ENCODE results near the gene GCDH.

The GCDH gene

DNA sequence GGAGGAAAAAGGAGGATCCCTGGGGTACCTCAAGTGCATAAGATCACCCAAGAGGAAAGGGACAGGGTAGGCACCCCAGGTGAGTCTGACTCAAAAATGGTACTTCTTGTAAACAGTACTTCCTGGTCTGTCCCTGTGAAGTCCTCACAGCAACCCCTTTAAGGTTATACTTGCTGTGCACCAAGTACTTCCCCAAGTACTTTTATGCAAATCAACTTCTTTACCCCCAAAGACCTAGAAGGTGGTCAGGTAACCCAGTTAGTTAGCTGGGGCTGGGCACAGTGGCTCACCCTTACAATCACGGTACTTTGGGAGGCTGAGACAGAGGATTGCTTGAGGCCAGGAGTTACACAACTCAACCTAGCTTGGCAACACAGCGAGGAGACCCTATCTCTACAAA lies 49.9 kb downstream of the GCDH start:
- DNase-seq (ENCODE audit: low spot score), result no peak

- no peak for DNase-seq (ENCODE audit: low spot score)
These were observed 52.6 kb downstream of the GCDH start for GRCh38 chr19:12943437-12944044.

DNA sequence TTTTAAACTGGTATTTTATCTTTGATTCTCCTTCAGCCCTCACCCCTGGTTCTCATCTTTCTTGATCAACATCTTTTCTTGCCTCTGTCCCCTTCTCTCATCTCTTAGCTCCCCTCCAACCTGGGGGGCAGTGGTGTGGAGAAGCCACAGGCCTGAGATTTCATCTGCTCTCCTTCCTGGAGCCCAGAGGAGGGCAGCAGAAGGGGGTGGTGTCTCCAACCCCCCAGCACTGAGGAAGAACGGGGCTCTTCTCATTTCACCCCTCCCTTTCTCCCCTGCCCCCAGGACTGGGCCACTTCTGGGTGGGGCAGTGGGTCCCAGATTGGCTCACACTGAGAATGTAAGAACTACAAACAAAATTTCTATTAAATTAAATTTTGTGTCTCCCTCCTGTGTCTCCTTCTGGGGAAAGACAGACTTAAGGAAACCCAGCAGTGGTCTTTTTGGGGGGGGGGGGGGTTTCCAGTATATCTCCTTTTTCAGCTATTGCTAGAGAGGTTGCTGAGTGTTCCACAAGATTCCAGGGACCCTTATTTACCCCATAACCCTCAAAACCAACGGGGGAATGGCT lies 53.2 kb downstream of the GCDH start:
- DNase-seq (ENCODE audit: low spot score), result no peak

DNA sequence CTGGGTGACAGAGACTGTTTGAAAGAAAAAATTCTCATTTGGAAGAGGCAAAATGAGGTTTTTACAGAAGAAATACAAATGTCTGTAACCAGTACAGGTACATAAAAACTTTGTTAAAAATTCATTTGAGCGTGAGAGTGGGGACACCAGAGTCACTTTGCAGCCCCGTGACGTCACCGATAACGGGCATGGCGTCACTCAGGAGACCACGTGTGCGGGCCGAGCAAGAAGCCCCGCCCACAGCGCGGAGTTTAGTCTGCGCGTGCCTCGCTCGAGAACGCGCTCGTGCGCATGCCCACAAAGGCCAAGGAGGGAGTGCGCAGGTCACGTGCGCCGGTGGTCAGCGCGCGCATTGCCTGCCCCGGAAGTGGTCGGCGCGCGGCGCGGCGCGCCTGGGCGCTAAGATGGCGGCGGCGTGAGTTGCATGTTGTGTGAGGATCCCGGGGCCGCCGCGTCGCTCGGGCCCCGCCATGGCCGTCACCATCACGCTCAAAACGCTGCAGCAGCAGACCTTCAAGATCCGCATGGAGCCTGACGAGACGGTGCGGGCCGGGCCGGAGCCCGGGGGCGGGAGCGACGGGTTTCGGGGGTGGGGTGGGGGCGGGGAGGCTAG lies 54.6 kb downstream of the GCDH start, which contains the start of gene RAD23A:
Gene RAD23A (plus strand): TSS at position 384 of the 613 bp plus-strand sequence. CDS start 87 bp downstream, at position 471.
- DNase-seq (ENCODE audit: low spot score), result peak; percentile 100

GRCh38 chr19:12946092-12946721 lies 55.2 kb downstream of the GCDH start:
- DNase-seq (ENCODE audit: low spot score), result peak; percentile 82

DNA sequence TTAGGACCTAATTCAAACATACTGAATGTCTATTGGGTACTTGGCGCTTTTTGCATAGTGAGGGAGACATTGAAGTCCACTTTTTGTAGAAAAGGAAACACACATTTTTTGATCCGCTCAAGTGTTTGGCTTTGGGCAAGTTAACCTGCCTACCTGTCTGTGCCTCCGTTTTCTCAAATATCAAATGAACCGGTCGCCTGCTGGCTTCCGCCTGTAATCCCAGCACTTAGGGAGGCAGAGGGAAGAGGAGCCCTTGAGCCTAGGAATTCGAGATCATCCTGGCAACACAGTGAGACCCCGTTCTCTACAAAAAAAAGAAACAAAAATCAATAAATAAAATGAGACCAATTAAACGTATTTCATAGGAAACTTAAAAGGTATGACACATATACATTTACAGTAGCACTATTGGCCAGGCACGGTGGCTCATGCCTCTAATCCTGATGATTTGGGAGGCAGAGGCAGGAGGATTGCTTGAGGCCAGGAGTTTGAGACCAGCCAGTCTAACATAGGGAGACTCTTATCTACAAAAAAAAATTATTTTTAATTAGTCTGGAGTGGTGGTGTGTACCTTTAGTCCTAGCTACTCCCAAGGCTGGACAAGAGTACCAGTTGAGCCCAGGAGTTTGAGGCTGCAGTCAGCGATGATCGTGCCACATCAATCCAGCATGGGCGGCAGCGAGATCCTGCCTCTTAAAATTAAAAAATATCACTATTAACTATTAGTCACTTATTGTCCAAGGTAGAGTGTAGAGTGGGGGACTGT lies 56.0 kb downstream of the GCDH start:
- peak; percentile 71 for DNase-seq (ENCODE audit: low spot score)

- DNase-seq (ENCODE audit: low spot score), result peak; percentile 99
These were observed 57.0 kb downstream of the GCDH start for GRCh38 chr19:12947702-12948611.

GRCh38 chr19:12948612-12949362 lies 57.8 kb downstream of the GCDH start:
- peak; percentile 65 for DNase-seq (ENCODE audit: low spot score)

All from hematopoietic multipotent progenitor cell treated with erythropoietin and hydrocortisone succinate and interleukin-3 and kit ligand, for 17 days (in vitro differentiated cells).